ENCODE results near the gene LINGO4.
"Not testable (repeated sequence)": the region's sequence is repeated elsewhere in the genome, so short reads cannot be mapped to it uniquely, and the experiment has no call there.

The LINGO4 gene

GRCh38 chr1:151775894-151776664, 29.1 kb downstream of the LINGO4 start:
- H3K4me3 ChIP-seq = no peak overlapping the region
- H3K4me1 ChIP-seq = peaks cover 9% of the 10 kb centered on the region
- no peak for TF ChIP-seq Cebpa-rat (IDR thresholded peaks at IDR 0.05)
- no peaks in the 10 kb centered on the region for H3K27me3 ChIP-seq
- H3K36me3 ChIP-seq = peaks cover 43% of the 10 kb centered on the region
- H3K4me2 ChIP-seq = no peak overlapping the region
- H3K9ac ChIP-seq = no peak overlapping the region
- no peak overlapping the region for H3K27ac ChIP-seq
- H4K20me1 ChIP-seq = no peaks in the 10 kb centered on the region
- no peaks in the 10 kb centered on the region for H3K9me3 ChIP-seq

GRCh38 chr1:151774256-151774922, 30.8 kb downstream of the LINGO4 start:
- Histone ChIP-seq H4K20me1 (no peaks in the 10 kb centered on the region), H3K27ac (no peak overlapping the region), H3K4me1 (peaks cover 2% of the 10 kb centered on the region), H3K4me3 (no peak overlapping the region), H3K4me2 (no peak overlapping the region), H3K36me3 (peaks cover 43% of the 10 kb centered on the region), H3K27me3 (no peaks in the 10 kb centered on the region), H3K9ac (no peak overlapping the region), H3K9me3 (no peaks in the 10 kb centered on the region)
- no peak for TF ChIP-seq Cebpa-rat (IDR thresholded peaks at IDR 0.05)

- TF ChIP-seq Cebpa-rat (IDR thresholded peaks at IDR 0.05) = no peak
- Histone ChIP-seq H3K36me3 (peaks cover 39% of the 10 kb centered on the region), H3K9ac (no peak overlapping the region), H3K4me2 (no peak overlapping the region), H3K27ac (no peak overlapping the region), H3K27me3 (no peaks in the 10 kb centered on the region), H3K4me3 (no peak overlapping the region), H4K20me1 (no peaks in the 10 kb centered on the region), H3K9me3 (no peaks in the 10 kb centered on the region), H3K4me1 (no peaks in the 10 kb centered on the region)
These were observed 31.5 kb downstream of the LINGO4 start for GRCh38 chr1:151773702-151774101.

DNA sequence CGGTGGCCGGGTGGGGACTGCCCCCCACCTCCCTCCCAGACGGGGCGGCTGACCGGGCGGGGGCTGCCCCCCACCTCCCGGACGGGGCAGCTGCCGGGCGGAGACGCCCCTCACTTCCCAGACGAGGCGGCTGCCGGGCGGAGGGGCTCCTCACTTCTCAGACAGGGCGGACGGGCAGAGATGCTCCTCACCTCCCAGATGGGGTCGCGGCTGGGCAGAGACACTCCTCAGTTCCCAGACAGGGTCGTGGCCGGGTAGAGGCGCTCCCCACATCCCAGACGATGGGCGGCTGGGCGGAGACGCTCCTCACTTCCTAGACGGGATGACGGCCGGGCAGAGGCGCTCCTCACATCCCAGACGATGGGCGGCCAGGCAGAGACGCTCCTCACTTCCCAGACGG, 35.9 kb downstream of the LINGO4 start:
- not testable (repeated sequence) for H3K27me3 ChIP-seq, H3K4me3 ChIP-seq, H3K27ac ChIP-seq, H3K9me3 ChIP-seq, H3K4me1 ChIP-seq, H3K36me3 ChIP-seq, H4K20me1 ChIP-seq, H3K4me2 ChIP-seq, H3K9ac ChIP-seq

DNA sequence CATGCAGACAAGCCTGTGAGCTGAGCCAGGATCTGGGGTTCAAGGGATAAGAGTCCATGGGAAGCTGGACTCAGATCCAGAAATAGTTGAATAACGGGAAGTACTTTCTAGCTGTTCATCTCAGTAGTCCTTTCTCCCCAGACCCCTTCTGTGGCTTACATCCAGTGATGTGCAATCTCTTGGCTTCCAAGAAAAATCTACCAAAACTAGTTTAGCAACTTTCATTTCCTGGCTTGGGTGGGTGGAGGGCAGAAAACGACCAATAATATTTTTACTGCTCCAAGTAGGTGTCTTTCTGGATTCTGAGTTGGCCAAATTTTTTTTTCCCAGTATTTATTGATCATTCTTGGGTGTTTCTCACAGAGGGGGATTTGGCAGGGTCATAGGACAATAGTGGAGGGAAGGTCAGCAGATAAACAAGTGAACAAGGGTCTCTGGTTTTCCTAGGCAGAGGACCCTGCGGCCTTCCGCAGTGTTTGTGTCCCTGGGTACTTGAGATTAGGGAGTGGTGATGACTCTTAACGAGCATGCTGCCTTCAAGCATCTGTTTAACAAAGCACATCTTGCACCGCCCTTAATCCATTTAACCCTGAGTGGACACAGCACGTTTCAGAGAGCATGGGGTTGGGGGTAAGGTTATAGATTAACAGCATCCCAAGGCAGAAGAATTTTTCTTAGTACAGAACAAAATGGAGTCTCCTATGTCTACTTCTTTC, 36.7 kb downstream of the LINGO4 start:
- H3K4me2 ChIP-seq, H3K4me3 ChIP-seq, H4K20me1 ChIP-seq, H3K27me3 ChIP-seq, H3K9me3 ChIP-seq, H3K4me1 ChIP-seq, H3K27ac ChIP-seq, H3K9ac ChIP-seq, H3K36me3 ChIP-seq: not testable (repeated sequence)

GRCh38 chr1:151763990-151764389, 41.2 kb downstream of the LINGO4 start:
- peak overlapping the region; percentile 92 for H3K9ac ChIP-seq
- peak overlapping the region; percentile 88 for H3K27ac ChIP-seq
- H3K4me1 ChIP-seq = peaks cover 19% of the 10 kb centered on the region
- peaks cover 34% of the 10 kb centered on the region for H3K36me3 ChIP-seq
- H3K4me2 ChIP-seq = peak overlapping the region; percentile 97
- no peaks in the 10 kb centered on the region for H3K9me3 ChIP-seq
- TF ChIP-seq Cebpa-rat (IDR thresholded peaks at IDR 0.05) = no peak
- no peaks in the 10 kb centered on the region for H3K27me3 ChIP-seq
- no peaks in the 10 kb centered on the region for H4K20me1 ChIP-seq
- peak overlapping the region; percentile 90 for H3K4me3 ChIP-seq

DNA sequence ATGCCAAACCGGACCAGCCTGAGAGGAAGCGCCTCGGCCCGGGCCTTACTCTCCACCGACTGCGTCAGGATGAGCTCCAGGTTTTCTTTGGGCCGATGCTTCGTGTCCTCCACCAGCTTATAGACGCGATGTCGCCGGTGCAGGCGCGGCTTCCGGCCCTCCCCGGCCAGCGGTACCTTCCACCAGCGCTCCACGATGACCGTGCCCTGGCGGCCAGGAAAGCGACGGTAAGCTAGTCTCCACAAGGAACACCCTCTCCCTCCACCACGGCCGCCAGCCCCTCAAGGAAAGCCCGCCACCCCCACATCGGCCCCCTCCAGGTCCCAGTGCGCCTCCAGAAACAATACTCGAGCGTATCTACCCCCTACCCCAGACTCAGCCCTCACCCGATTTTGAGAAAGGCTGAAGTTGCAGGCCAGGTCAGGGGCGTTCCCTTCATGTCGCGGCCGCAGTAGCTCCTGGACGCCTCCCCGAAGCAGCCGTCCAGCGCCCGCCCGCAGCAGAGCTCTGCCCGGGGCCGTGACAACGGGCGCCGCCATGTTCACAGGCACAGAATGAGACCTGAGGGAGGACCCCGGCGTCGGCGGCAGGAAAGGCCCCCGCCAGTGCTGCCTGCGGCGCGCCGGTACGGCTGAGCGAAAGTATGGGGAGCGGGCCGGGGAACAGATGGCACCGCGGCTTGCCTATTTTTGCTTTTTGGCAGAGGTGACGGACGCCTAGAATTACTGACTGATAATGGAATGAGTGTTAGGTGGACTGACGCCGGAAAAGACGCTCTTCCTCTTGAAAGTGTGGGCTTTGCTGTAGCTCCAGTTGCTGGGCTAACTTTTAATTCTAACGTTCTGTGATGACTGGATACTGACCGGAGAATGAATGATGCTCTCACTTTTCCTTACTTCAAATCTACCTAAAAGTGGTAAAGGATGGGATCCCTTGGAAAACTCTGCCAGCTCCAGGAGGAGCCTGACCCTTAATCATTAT, 42.0 kb downstream of the LINGO4 start, which contains the start of gene MRPL9:
Gene MRPL9, minus strand, starts transcription at position 556 of the 981 bp plus-strand sequence. Its CDS starts 17 bp downstream, at position 539.
- H3K4me1 ChIP-seq = peaks cover 19% of the 10 kb centered on the region
- H3K4me3 ChIP-seq = peak within 1 kb of the TSS; percentile 90
- peak within 1 kb of the TSS; percentile 88 for H3K27ac ChIP-seq
- H3K36me3 ChIP-seq = peaks cover 41% of the 10 kb centered on the region
- TF ChIP-seq Cebpa-rat (IDR thresholded peaks at IDR 0.05) = no peak
- H4K20me1 ChIP-seq = no peaks in the 10 kb centered on the region
- no peaks in the 10 kb centered on the region for H3K27me3 ChIP-seq
- H3K9ac ChIP-seq = peak within 1 kb of the TSS; percentile 92
- peak within 1 kb of the TSS; percentile 97 for H3K4me2 ChIP-seq
- no peaks in the 10 kb centered on the region for H3K9me3 ChIP-seq

- TF ChIP-seq Cebpa-rat (IDR thresholded peaks at IDR 0.05) = no peak
- H3K4me1 ChIP-seq = peaks cover 19% of the 10 kb centered on the region
- peaks cover 64% of the 10 kb centered on the region for H3K36me3 ChIP-seq
- H3K27ac ChIP-seq = no peak overlapping the region
- H3K4me2 ChIP-seq = no peak overlapping the region
- H3K4me3 ChIP-seq = no peak overlapping the region
- no peaks in the 10 kb centered on the region for H3K27me3 ChIP-seq
- no peaks in the 10 kb centered on the region for H3K9me3 ChIP-seq
- H4K20me1 ChIP-seq = no peaks in the 10 kb centered on the region
- no peak overlapping the region for H3K9ac ChIP-seq
These were observed 44.4 kb downstream of the LINGO4 start for GRCh38 chr1:151760597-151761385.

Measured in BLaER1 (cell line).